ENCODE data around the gene FBXL13. TPM values are rescaled to one million over a fixed set of nuclear protein-coding genes. Genes with fewer than 3 reads are reported as not detected.
"Not testable (repeated sequence)": the region's sequence is repeated elsewhere in the genome, so short reads cannot be mapped to it uniquely, and the experiment has no call there.

FBXL13 gene
- total RNA-seq, 1 donor from 2014 or later, result 0.85 TPM

DNA sequence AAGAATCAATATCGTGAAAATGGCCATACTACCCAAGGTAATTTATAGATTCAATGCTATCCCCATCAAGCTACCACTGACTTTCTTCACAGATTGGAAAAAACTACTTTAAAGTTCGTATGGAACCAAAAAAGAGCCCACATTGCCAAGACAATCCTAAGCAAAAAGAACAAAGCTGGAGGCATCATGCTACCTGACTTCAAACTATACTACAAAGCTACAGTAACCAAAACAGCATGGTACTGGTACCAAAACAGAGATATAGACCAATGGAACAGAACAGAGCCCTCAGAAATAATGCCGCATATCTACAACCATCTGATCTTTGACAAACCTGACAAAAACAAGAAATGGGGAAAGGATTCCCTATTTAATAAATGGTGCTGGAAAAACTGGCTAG, 53.7 kb downstream of the FBXL13 start:
- not testable (repeated sequence) for DNase-seq

DNA sequence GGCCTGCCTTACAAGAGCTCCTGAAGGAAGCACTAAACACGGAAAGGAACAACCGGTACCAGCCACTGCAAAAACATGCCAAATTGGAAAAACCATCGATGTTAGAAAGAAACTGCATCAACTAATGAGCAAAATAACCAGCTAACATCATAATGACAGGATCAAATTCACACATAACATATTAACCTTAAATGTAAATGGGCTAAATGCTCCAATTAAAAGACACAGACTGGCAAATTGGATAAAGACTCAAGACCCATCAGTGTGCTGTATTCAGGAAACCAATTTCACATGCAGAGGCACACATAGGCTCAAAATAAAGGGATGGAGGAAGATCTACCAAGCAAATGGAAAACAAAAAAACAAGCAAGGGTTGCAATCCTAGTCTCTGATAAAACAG, 56.3 kb downstream of the FBXL13 start:
- DNase-seq, result not testable (repeated sequence)

DNA sequence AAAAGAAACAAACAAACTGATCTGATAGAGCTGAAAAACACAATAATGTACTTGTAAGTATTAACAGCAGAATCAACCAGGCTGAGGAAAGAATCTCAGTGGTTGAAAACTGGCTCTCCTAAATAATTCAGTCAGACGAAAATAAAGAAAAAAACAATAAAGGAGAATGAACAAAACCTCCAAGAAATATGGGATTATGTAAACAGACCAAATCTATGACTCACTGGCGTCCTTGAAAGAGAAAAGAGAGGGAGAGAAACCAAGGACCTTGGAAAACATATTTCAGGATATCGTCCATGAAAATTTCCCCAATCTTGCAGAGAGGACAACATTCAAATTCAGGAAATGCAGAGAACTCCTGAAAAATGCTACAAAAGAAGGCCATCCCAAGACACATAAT, 62.9 kb downstream of the FBXL13 start:
- DNase-seq, result peak; percentile 23

DNA sequence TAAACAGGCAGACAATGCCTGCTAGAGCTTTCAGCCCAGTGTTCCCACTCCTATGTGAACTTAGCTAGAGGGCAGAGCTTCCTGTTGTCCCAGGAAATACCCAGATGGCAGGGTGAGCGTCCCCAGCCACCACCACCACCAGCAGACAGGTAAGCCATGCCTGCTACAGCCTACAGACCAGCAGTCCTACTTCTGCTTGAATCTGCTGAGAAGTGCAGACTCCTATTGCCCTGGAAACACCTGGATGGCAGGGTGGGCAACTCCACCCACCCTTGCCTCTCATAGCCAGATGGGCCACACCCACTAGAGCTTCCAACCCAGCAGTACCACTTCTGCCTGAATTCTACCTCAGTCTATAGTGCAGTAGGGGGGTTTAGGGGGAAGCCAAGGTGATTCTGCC, 64.4 kb downstream of the FBXL13 start:
- no peak for DNase-seq

DNA sequence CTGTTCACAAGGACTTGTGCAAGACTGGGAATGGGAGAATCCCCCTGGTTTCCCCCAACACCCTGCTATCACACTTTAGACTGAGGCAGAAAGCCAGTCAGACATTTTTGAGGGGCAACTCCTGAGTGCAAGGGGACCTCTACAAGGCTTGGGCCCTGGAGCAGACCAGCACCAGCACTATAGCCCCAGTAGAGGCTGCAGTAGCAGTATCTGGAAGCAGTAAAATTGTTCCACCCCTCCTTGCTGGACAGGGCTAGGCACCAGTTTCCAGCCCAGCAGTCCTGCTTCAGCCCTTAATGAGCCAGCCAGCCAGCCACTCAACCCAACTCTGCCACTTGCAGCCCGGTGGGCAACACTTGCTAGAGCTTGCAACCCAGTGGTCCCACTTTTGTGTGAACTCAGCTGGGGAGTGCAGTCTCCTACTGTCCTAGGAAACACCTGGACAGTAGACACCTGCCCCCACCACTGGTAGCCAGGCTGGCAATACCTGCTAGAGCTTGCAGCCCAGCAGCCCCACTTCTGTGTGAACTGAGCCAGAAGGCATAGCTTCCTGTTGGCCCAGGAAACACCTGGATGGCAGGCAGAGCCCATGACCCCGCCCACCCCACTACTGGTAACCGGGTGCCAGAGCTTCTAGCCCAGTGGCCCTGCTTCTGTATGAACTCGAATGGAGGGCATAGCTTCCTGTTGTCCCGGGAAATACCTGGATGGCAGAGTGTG, 65.0 kb downstream of the FBXL13 start:
- DNase-seq, result peak; percentile 51

DNA sequence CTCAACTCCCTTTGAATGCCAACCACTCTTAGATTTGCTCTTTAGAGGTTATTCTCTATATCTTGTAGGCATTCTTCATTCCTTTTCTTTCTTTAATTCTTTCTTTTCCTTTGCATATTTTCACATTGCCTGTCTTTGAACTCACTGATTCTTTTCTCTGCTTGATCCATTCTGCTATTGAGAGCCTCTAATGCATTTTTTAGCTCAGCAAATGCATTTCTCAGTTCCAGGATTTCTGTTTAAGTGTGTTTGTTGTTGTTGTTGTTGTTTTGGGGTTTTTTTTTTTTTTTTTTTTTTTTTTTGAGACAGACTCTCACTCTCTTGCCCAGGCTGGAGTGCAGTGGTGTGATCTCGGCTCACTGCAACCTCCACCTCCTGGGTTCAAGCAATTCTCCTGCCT, 71.6 kb downstream of the FBXL13 start:
- DNase-seq, result no peak

DNA sequence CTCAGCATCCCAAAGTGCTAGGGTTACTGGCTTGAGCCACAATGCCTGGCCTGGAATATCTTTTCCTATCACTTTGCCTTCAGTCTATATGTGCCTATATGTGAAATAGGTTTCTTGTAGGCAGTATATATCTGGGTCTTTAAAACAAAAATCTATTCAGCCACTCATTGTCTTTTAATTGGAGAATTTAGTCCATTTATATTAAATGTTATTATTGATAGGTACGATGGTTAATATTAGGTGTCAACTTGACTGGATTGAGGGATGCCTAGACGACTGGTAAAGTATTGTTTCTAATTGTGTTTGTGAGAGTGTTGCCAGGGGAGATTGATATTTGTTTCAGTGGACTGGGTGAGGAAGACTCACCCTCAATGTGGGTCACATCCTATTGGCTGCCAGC, 73.4 kb downstream of the FBXL13 start:
- no peak for DNase-seq

DNA sequence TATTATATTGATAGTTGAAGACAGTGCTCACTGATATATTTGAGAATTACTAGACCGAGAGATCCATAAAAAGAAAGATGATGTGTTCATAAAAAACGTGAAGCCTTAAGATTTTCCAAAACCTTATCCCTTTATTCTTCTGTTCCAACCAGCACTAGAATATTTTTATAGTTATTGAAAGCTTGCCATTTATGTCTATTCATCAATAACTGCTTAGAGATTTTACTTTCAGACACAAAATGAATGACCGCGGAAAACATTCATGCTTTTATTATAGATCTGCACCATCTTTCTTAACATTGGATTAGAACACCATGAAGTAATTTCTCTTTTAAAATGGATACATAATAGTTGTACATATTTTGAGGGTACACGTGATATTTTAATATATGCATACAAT, 77.6 kb downstream of the FBXL13 start:
- no peak for DNase-seq

DNA sequence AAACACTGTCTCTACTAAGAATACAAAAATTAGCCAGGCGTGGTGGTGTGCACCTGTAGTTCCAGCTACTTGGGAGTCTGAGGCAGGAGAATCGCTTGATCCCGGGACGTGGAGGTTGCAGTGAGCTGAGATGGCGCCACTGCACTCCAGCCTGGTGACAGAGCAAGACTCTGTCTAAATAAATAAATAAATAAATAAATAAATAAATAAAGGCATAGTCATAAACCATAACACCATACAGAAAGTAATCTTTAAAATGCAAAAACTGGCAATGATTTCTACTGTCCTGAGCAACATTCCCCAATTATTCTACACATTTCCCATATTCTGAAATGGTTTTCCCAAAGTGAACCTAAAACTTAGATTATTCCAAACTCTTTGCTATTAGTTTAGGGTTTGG, 79.0 kb downstream of the FBXL13 start:
- DNase-seq, result not testable (repeated sequence)

DNA sequence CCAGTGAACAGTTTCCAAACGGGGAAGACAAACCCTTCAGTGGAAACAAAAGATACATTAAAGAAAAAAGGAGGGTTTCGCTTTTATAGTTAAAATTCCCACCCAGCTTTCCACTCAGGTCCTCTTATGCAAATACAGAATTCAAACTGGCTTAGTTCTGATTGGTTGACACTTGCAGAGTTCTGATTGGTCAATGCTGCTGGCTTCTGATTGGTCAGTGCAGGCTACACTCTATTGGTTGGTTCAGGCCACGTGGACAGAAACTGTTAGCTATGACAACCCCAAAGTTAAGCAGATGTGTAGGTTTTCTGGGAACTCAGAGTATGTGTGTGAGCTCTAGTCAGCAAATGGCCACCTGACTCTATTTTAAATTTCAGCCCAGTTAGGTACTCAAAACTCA, 80.0 kb downstream of the FBXL13 start:
- no peak for DNase-seq

DNA sequence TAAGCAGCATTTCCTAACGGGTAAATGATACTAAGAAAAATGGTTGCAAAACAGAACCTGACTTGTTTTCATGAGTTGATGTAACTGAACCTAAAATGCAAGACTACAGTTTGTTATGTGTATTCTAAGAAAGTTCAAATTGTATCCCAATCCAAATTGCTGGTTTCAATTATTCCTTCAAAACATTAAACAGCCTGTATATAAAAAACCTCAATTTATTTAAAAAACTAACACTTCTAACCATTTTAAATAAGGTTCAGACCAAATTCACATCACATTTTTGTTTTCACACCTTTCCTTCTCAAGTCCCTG, 80.9 kb downstream of the FBXL13 start:
- DNase-seq, result no peak

DNA sequence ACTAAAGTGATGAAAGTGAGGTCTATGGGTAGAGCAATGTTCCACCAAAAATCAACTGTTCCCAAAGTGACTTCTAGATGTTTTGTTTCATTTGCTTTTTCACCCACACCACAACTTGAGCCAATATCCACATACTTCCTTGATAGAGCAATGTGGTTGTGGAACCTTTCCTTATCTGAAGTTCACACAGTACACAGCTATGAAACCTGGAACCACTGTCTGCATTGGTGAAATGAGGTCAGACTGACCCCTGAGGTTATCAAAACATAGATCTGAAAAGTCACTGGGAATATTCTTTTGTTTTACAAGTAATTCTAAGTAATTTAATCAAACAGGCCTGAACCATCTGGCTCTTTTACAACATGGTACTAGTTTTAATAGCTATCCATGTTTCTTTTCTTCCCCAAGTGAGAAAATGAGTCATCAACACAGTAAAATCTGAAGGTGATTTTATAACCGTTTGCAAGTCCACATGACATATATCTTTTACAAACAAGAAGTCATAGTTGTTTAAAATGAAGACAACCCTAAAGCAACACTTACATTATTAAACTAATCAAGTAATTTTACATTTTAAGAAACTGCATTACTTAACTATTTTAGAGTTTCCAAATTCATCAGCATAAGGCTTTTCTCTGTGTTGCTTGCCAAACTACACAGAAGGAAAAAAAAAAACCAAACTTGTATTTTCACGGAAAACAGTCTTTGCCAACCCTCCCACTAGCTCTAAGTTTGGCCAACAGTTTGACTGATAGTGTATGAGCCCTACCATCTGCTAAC, 81.5 kb downstream of the FBXL13 start:
- DNase-seq, result peak; percentile 99

DNA sequence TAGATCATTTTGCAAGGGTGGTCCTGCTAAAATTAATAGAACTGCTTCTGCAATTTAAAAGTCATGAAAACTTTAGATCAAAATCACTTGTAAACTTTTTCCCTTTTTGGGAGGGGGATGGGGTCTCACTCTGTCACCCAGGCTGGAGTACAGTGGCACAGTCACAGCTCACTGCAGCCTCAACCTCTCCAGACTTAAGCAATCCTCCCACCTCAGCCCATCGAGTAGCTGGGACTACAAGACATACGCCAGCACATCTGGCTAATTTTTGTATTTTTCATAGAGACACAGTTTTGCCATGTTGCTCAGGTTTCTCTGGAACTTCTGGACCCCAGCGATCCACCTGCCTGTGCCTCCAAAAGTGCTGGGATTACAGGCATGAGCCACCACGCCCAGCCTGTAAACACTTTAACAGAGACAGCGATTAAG, 82.1 kb downstream of the FBXL13 start:
- peak; percentile 17 for DNase-seq

DNA sequence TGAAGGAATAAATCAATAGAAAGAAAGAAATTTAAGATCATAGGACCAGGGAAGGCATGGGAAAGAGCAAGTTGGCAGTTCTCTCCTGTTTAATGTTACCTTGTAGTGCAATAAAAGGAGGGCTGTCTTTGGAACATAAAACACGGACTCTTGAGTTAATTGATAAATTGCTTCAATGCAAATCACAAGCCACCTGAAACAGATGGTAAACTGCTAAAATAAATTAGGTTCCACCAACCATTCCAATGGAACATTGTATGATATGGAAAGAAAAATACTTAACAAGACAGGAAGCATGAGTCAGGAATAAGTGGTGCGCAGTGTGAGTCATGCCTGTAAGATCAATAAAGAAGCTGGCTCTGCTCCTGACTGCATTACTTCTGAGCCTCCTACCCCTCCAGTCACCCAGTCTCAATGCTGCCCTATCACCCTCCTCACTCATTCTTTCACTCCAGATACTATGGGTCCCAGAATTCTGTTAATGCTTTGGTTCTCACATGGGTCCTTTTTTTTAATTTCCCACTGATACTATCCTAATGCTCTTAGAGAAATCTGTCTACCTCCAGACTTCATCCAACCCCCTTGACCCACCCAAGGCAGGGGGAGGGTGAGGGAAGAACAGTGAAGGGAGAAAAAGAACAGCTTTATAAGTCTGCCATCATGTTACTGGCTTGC, 82.9 kb downstream of the FBXL13 start:
- DNase-seq, result peak; percentile 97

DNA sequence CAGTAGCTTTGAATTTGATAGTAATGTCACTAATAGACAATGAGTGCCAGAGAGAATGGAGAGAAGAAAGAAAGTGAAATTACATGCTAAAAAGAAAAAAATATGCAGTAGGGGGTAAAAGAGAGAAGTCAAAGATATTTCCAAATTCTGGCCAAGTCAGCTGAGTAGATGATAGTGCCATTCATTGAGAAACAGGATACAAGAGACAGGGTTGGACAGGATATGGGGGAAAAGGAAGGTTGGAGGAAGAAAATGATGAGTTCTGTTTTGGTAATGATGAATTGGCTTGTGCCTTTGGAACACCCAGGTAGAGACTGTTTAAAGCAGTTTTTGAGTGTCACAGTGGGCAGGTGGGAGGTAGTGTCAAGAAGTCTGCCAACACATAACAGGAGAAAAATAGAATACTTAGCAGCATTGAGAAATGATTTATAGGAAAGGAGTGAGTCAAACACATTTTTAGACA, 83.5 kb downstream of the FBXL13 start:
- no peak for DNase-seq

DNA sequence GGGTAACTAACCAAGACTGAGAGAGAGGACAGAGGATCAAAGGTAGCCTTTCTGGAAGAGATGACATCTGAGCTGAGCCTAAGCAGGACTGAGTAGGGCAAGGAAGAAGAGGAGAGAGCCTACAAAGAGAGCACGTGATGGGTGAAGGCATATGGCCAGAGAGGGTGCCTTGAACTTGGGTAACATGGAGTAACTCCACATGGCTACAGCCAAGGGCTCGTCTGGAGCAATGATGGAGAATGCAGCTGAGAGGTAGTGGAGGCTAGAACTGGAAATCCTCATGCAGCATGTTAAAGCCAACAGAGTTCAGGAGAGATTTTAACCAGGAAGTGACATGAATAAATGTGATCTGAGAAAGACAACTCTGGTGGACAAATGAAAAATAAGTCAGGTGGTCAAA, 84.0 kb downstream of the FBXL13 start:
- no peak for DNase-seq

DNA sequence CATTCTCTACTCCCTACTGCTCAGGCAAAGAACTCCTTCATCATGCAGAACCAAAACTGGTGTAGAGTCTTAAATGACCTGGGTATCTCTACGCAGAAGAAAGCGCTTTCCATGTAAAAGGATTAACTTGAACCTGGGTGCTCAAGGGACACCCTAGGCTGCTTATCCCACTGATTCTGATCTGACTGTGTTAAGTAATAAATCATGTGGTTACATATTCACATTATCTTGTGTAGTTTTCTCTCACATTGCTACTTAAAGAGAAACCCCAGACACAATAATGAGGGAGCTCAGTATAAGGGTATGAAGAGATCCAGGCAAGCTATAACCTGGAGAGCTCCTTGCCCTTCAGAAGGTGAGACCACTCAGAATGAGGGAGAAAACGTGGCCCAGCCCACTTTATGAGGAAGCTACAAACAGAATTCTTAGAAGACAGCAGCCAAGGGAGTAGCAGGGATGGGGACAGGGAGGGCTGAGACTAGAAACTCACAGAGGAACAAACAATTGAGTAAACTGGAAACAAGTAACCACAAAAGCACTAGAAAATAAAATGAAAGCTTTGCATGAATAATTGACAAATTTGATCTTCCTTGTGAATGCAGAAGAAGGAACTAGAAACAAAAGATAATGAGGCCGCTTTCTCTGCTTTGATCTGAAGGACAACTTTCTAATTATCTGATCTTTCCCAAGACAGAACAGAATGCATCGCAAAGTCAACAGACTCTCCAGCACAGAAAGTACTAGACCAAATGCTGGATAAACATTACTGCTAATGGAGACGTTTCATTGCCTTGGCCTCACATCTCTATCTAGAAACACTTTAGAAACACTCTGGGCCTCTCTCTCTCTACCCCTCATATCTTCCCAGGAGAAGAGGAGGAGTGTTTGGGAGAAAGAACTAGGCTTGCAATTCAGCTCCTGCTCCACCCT, 85.7 kb downstream of the FBXL13 start:
- DNase-seq, result no peak

DNA sequence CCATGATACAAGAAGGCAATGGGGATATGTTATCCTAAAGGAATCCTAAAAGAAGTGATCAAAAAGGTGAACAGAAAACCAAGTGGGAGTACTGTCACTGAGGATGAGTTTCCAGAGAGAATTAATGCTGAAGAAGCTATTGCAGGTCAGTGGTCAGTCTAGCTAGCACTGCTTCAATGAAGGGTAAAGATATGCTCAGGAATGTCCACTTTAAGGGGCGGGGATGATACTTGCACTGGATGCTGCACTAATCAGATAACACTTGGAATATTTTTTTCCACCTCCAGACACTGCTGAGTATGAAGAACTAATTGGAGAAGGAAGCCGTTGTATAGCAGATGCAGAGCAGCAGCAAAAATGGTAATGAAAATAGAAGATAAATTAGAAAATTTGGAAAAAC, 86.5 kb downstream of the FBXL13 start:
- no peak for DNase-seq

DNA sequence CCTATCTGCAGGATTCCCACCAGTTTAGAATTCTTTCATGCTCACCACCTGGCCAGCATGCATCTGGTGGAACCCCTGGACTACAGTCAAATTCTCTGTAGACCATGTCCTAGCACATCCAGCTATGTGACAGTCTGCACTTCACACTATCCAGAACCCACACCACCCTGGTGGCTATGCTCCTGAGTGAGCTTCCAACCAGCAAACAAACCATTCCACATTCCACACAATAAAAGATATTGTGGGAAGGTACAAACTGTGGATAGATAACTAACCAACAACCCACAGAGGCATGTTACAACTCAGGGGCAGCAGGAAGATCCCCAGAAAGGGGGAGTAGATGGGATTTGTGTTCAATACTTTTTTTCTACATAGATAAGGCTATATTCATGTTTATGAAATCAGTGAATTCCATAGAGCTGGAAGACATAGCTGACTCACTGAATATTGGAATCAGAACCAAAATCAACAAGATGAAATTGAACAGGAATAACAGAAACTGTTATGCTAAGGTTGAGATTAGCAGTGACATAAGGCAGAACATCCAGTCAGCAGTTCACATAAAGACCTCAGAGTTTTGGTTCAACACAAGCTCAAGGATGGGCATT, 89.3 kb downstream of the FBXL13 start:
- no peak for DNase-seq

DNA sequence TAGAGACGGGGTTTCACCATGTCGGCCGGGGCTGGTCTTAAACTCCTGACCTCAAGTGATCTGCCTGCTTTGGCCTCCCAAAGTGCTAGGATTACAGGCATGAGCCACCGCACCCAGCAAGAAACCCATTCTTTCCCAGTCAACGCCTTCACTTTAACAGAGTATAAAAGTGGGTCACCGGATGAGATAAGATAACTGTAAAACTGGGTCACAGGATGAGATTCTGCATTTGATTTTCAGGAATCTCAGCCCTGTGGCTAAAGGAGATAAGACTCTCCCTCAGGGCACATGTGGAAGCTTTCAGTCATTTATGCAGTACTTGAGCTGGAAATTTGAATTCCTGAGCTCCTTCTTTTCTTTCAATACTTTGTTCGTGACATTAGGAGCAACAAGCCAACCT, 91.0 kb downstream of the FBXL13 start:
- DNase-seq, result no peak

DNA sequence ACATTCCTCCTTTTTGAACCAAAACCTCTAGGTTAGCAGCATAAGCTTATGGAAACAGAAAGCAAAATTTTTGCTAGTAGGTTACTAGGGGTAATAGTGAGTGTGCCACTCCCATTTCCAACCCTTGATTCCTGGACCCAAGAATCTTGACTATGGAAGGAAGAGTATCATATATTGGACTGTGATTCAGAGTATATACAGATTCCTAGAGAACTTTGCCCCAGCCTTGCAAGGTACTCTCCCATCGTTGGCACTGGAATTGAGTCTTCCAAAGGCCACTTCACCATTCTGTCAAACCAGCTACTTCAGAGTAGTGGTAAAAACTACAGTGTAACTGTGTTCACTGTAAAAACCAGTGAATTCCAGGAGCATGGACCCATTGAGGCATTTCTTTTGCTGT, 92.4 kb downstream of the FBXL13 start:
- no peak for DNase-seq

DNA sequence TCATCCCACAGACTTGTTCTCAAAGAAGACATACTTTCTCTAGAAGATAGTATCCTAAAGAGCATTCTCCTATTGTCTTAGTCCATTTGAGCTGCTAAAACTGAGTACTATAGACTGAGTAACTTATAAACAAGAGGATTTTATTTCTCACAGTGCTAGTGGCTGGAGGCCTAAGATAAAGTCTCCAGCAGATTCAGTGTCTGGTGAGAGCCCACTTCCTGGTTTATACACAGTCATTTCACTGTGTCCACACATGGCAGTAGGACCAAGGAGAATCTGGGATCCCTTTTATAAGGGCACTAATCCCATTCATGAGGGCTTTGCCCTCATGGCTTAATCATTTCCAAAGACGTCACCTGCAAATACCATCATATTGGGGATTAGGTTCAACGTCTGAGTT, 93.1 kb downstream of the FBXL13 start:
- no peak for DNase-seq

Measured in dermis blood vessel endothelial cell (primary cell).